ENCODE measurements around the gene NBPF1.
"Not testable (repeated sequence)": the region's sequence is repeated elsewhere in the genome, so short reads cannot be mapped to it uniquely, and the experiment has no call there.

- not testable (repeated sequence) for TF ChIP-seq POLR2A, POLR2AphosphoS5 (IDR thresholded peaks at IDR 0.05)
- TF ChIP-seq, protein P1, sequence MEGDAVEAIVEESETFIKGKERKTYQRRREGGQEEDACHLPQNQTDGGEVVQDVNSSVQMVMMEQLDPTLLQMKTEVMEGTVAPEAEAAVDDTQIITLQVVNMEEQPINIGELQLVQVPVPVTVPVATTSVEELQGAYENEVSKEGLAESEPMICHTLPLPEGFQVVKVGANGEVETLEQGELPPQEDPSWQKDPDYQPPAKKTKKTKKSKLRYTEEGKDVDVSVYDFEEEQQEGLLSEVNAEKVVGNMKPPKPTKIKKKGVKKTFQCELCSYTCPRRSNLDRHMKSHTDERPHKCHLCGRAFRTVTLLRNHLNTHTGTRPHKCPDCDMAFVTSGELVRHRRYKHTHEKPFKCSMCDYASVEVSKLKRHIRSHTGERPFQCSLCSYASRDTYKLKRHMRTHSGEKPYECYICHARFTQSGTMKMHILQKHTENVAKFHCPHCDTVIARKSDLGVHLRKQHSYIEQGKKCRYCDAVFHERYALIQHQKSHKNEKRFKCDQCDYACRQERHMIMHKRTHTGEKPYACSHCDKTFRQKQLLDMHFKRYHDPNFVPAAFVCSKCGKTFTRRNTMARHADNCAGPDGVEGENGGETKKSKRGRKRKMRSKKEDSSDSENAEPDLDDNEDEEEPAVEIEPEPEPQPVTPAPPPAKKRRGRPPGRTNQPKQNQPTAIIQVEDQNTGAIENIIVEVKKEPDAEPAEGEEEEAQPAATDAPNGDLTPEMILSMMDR (IDR thresholded peaks at IDR 0.05 in 8 of 11, conservative IDR thresholded peaks at IDR 0.05 in 3 of 11): not testable (repeated sequence)
These were observed 63.8 kb downstream of the NBPF1 start for GRCh38 chr1:16549545-16549944.

All from spleen (tissue), 7 donors.